NT2/D1 (cell line): ENCODE data around the gene USP9Y.

ENCODE experiments used
- SUZ12 ChIP-seq: IDR thresholded peaks from 2 replicates; pipeline ENCODE4 v1.6.1; 2011; ENCODE audit not compliant: insufficient read length, insufficient read depth; ENCODE audit errors: extremely low read depth
- YY1 ChIP-seq: IDR thresholded peaks from 2 replicates; pipeline ENCODE4 v1.6.1; 2011; ENCODE audit not compliant: insufficient read length, insufficient read depth
- ZNF274 ChIP-seq: IDR thresholded peaks from 2 replicates; pipeline ENCODE4 v1.6.1; 2011; ENCODE audit warnings: mild to moderate bottlenecking, low read depth, low read length

GRCh38 chrY:12855791-12856275, 154.8 kb downstream of the USP9Y start:
- TF ChIP-seq YY1 (no peak), SUZ12 (no peak), ZNF274 (no peak)
